ENCODE measurements around the gene FGFR3.

Gene FGFR3

GRCh38 chr4:1830234-1830633 is 37.1 kb downstream of the FGFR3 start:
- H3K27me3 ChIP-seq (replicated peaks; ENCODE audit: insufficient read depth, low read length), result no peaks in the 10 kb centered on the region
- H3K27ac ChIP-seq (ENCODE audit: low read length), result no peak overlapping the region
- no peaks in the 10 kb centered on the region for H3K79me2 ChIP-seq (ENCODE audit: low read length)
- no peaks in the 10 kb centered on the region for H3K4me1 ChIP-seq (ENCODE audit: low read length)
- no peak for DNase-seq
- no peaks in the 10 kb centered on the region for H4K20me1 ChIP-seq (ENCODE audit: insufficient read depth, low read length)
- H3K36me3 ChIP-seq (replicated peaks; ENCODE audit: insufficient read depth, low read length), result no peaks in the 10 kb centered on the region; the same call in 1 of the 2 replicates
- H3K4me2 ChIP-seq (ENCODE audit: low read depth, low read length), result no peak overlapping the region
- H3K4me3 ChIP-seq (ENCODE audit: low read length), result no peak overlapping the region
- H3K9me3 ChIP-seq (replicated peaks; ENCODE audit: insufficient read depth, low read length), result no peaks in the 10 kb centered on the region
- H3K9ac ChIP-seq (ENCODE audit: low read length), result no peak overlapping the region
- no peak overlapping the region for H2AFZ ChIP-seq (ENCODE audit: low read length)
- no peaks in the 10 kb centered on the region for H3K9me2 ChIP-seq (replicated peaks; ENCODE audit: insufficient read depth, low read length)
- TF ChIP-seq CTCF (IDR thresholded peaks at IDR 0.05; ENCODE audit: low read length), result no peak
- no peak for TF ChIP-seq EZH2 (optimal IDR thresholded peaks at IDR 0.05; ENCODE audit: low read depth, low read length)
- no peak for TF ChIP-seq EZH2phosphoT487 (IDR thresholded peaks at IDR 0.05; ENCODE audit: low read length)
- H3F3A ChIP-seq (ENCODE audit: insufficient read depth, low read length), result no peaks in the 10 kb centered on the region

GRCh38 chr4:1830642-1831228 is 37.6 kb downstream of the FGFR3 start:
- no peaks in the 10 kb centered on the region; the same call in 1 of the 2 replicates for H3K36me3 ChIP-seq (replicated peaks; ENCODE audit: insufficient read depth, low read length)
- TF ChIP-seq EZH2 (optimal IDR thresholded peaks at IDR 0.05; ENCODE audit: low read depth, low read length) (no peak), EZH2phosphoT487 (IDR thresholded peaks at IDR 0.05; ENCODE audit: low read length) (no peak), CTCF (IDR thresholded peaks at IDR 0.05; ENCODE audit: low read length) (no peak)
- H3K4me3 ChIP-seq (ENCODE audit: low read length), result no peak overlapping the region
- H3F3A ChIP-seq (ENCODE audit: insufficient read depth, low read length), result no peaks in the 10 kb centered on the region
- H3K4me2 ChIP-seq (ENCODE audit: low read depth, low read length), result no peak overlapping the region
- H3K4me1 ChIP-seq (ENCODE audit: low read length), result no peaks in the 10 kb centered on the region
- no peak overlapping the region for H2AFZ ChIP-seq (ENCODE audit: low read length)
- no peaks in the 10 kb centered on the region for H3K27me3 ChIP-seq (replicated peaks; ENCODE audit: insufficient read depth, low read length)
- H3K79me2 ChIP-seq (ENCODE audit: low read length), result no peaks in the 10 kb centered on the region
- H3K9me3 ChIP-seq (replicated peaks; ENCODE audit: insufficient read depth, low read length), result no peaks in the 10 kb centered on the region
- no peak overlapping the region for H3K27ac ChIP-seq (ENCODE audit: low read length)
- no peak for DNase-seq
- no peak overlapping the region for H3K9ac ChIP-seq (ENCODE audit: low read length)
- H3K9me2 ChIP-seq (replicated peaks; ENCODE audit: insufficient read depth, low read length), result no peaks in the 10 kb centered on the region
- H4K20me1 ChIP-seq (ENCODE audit: insufficient read depth, low read length), result no peaks in the 10 kb centered on the region

- DNase-seq, result no peak
- no peaks in the 10 kb centered on the region for H3K27me3 ChIP-seq (replicated peaks; ENCODE audit: insufficient read depth, low read length)
- H3K4me3 ChIP-seq (ENCODE audit: low read length), result no peak overlapping the region
- H3K36me3 ChIP-seq (replicated peaks; ENCODE audit: insufficient read depth, low read length), result no peaks in the 10 kb centered on the region; the same call in 1 of the 2 replicates
- no peak overlapping the region for H3K27ac ChIP-seq (ENCODE audit: low read length)
- H3K9me3 ChIP-seq (replicated peaks; ENCODE audit: insufficient read depth, low read length), result no peaks in the 10 kb centered on the region
- no peak overlapping the region for H2AFZ ChIP-seq (ENCODE audit: low read length)
- H3K9me2 ChIP-seq (replicated peaks; ENCODE audit: insufficient read depth, low read length), result no peaks in the 10 kb centered on the region
- H3K79me2 ChIP-seq (ENCODE audit: low read length), result no peaks in the 10 kb centered on the region
- TF ChIP-seq CTCF (IDR thresholded peaks at IDR 0.05; ENCODE audit: low read length) (no peak), EZH2phosphoT487 (IDR thresholded peaks at IDR 0.05; ENCODE audit: low read length) (no peak), EZH2 (optimal IDR thresholded peaks at IDR 0.05; ENCODE audit: low read depth, low read length) (no peak)
- H4K20me1 ChIP-seq (ENCODE audit: insufficient read depth, low read length), result no peaks in the 10 kb centered on the region
- H3F3A ChIP-seq (ENCODE audit: insufficient read depth, low read length), result no peaks in the 10 kb centered on the region
- H3K4me2 ChIP-seq (ENCODE audit: low read depth, low read length), result no peak overlapping the region
- no peak overlapping the region for H3K9ac ChIP-seq (ENCODE audit: low read length)
- no peaks in the 10 kb centered on the region for H3K4me1 ChIP-seq (ENCODE audit: low read length)
These were observed 38.2 kb downstream of the FGFR3 start for GRCh38 chr4:1831331-1831730.
